PC-9 (cell line): ENCODE measurements around the gene IRAG1. TPM values are rescaled to one million over a fixed set of nuclear protein-coding genes. Genes with fewer than 3 reads are reported as not detected.
A peak's percentile ranks its signal among the peaks of the same experiment; 100 is the strongest.

Experiments used
- BruUV-seq: library from RNA; stranded (reverse); fragments of 400-500 nt; replicated peaks from 2 replicates; lab custom pipeline; 2021; lab: Mats Ljungman, UMichigan
- CTCF ChIA-PET: fragments of 300-600 bp; sonication (Branson Sonifier 250); formaldehyde crosslinking; loops from one replicate; lab custom pipeline; 2022; ENCODE audit warnings: antibody characterized with exemption; lab: Charles Lee
- POLR2A ChIA-PET: fragments of 300-600 bp; sonication (Branson Sonifier 250); formaldehyde crosslinking; loops from one replicate; lab custom pipeline; 2022; ENCODE audit warnings: antibody characterized with exemption; ENCODE audit not compliant: unreplicated experiment; lab: Charles Lee
- DNase-seq, 2 experiments: peaks; one replicate each; pipeline versions ENCODE4 v3.0.0 to v3.0.0-alpha.2; 2015 to 2022; ENCODE audit warnings: mixed read lengths in 1 of 2
- H2AFZ ChIP-seq: fragments of 200-600 bp; sonication (generic); 2 replicates; pipeline ENCODE4 v1.8.1; 2017; ENCODE audit warnings: antibody characterized with exemption
- H3F3A ChIP-seq: fragments of 200-600 bp; sonication (generic); 2 replicates; pipeline ENCODE4 v1.8.1; 2017; ENCODE audit warnings: antibody characterized with exemption, mild to moderate bottlenecking, low read depth; ENCODE audit not compliant: insufficient read depth
- H3K27ac ChIP-seq: fragments of 200-600 bp; sonication (generic); 2 replicates; pipeline ENCODE4 v1.6.1; 2016; ENCODE audit warnings: mixed run types
- H3K27me3 ChIP-seq: fragments of 200-600 bp; sonication (generic); 2 replicates; pipeline ENCODE4 v1.6.1; 2016; ENCODE audit warnings: low read depth, mixed run types; ENCODE audit not compliant: insufficient read depth
- H3K36me3 ChIP-seq: fragments of 200-600 bp; sonication (generic); 2 replicates; pipeline ENCODE4 v1.6.1; 2016; ENCODE audit warnings: low read depth, mixed run types
- H3K4me1 ChIP-seq: fragments of 200-600 bp; sonication (generic); replicated peaks from 2 replicates; pipeline ENCODE4 v1.6.1; 2016; ENCODE audit warnings: mixed run types; ENCODE audit not compliant: insufficient read depth
- H3K4me2 ChIP-seq: fragments of 200-600 bp; sonication (generic); 2 replicates; pipeline ENCODE4 v1.6.1; 2017; ENCODE audit warnings: mixed run types
- H3K4me3 ChIP-seq: fragments of 200-600 bp; sonication (generic); 2 replicates; pipeline ENCODE4 v1.6.1; 2016; ENCODE audit warnings: mixed run types
- H3K79me2 ChIP-seq: fragments of 200-600 bp; sonication (generic); 2 replicates; pipeline ENCODE4 v1.6.1; 2017; ENCODE audit warnings: low read depth, mixed run types
- H3K9me2 ChIP-seq: fragments of 200-600 bp; sonication (generic); 2 replicates; pipeline ENCODE4 v1.8.1; 2017; ENCODE audit warnings: mild to moderate bottlenecking; ENCODE audit not compliant: insufficient read depth
- H3K9me3 ChIP-seq: fragments of 200-600 bp; sonication (generic); 2 replicates; pipeline ENCODE4 v1.8.1; 2016; ENCODE audit warnings: low read depth; ENCODE audit not compliant: insufficient read depth
- H4K20me1 ChIP-seq: fragments of 200-600 bp; sonication (generic); 2 replicates; pipeline ENCODE4 v1.8.1; 2017; ENCODE audit not compliant: insufficient read depth
- EZH2 ChIP-seq: fragments of 200-600 bp; sonication (generic); IDR thresholded peaks from 2 replicates; pipeline ENCODE4 v1.8.0; 2017; ENCODE audit warnings: antibody characterized with exemption, low read depth
- intact Hi-C: fragments of 100-400 bp; cut with micrococcal nuclease; formaldehyde crosslinking; loops from one replicate; pipeline ENCODE4 v1.10.0; 2022; ENCODE audit not compliant: unreplicated experiment
- total RNA-seq: library from RNA; stranded (reverse); gene quantifications from 2 replicates; pipeline ENCODE4 v1.2.3, GENCODE V29; 2021
- TF ChIP-seq, protein P1 (sequence below): fragments of 200-600 bp; sonication (generic); conservative IDR thresholded peaks from 2 replicates; pipeline ENCODE4 v1.6.1; 2017; ENCODE audit warnings: mixed run types, antibody characterized with exemption, mild to moderate bottlenecking, moderate library complexity

IRAG1 gene
- total RNA-seq, 1 experiment from 2014 or later: 1.3 TPM

DNA sequence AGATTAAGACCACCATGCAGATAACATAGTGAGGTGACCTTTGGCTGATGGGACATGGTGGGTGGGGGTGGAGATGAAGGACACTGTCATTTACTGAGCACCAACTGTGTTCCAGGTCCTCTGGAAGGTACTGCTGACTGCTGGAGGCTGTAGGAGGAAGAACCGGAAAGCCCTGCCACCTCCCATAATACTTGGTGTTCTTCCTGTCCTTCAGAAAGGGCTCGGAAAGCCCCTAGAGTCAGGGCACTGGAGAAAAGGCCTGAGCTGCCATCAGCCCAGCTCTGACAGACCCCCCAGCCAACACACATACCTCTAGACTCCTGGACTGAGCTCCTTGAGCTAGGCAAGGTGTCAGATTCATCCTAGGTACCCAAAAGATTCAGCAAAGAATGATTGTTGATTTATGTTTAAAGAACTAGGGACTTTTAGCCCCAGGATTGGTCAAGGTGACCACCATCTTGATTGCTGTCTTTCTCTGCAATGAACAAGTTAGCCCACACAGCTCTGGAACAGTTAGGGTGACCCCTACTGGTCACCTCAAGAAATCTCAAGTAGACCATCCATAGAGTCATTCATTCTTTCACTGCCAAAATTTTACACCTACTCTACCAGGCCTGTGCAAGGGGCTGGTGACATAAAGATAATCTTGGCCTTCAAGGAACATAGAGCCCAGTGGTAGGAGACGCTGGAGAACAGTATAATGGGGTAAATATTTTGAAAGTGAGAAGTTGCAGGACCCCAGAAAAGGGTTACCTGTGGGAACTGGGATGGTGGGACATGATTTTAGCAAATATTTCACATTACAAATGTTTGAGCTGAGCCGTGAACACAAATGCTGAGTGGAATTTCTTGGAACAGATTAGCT is 39.4 kb downstream of the IRAG1 start:
- TF ChIP-seq EZH2: no peak
- TF ChIP-seq, protein P1, sequence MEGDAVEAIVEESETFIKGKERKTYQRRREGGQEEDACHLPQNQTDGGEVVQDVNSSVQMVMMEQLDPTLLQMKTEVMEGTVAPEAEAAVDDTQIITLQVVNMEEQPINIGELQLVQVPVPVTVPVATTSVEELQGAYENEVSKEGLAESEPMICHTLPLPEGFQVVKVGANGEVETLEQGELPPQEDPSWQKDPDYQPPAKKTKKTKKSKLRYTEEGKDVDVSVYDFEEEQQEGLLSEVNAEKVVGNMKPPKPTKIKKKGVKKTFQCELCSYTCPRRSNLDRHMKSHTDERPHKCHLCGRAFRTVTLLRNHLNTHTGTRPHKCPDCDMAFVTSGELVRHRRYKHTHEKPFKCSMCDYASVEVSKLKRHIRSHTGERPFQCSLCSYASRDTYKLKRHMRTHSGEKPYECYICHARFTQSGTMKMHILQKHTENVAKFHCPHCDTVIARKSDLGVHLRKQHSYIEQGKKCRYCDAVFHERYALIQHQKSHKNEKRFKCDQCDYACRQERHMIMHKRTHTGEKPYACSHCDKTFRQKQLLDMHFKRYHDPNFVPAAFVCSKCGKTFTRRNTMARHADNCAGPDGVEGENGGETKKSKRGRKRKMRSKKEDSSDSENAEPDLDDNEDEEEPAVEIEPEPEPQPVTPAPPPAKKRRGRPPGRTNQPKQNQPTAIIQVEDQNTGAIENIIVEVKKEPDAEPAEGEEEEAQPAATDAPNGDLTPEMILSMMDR: peak; percentile 67
- Histone ChIP-seq H3K36me3 (no peaks in the 10 kb centered on the region), H3K27me3 (no peaks in the 10 kb centered on the region), H3K4me1 (peaks cover 42% of the 10 kb centered on the region), H3F3A (peaks cover 10% of the 10 kb centered on the region; the same call in 1 of the 2 replicates), H3K4me3 (no peak overlapping the region), H3K79me2 (no peaks in the 10 kb centered on the region), H3K4me2 (peak overlapping the region; percentile 6; the same call in 1 of the 2 replicates), H3K9me2 (no peaks in the 10 kb centered on the region), H2AFZ (no peak overlapping the region), H3K27ac (peak overlapping the region; percentile 62; the same call in 1 of the 2 replicates), H4K20me1 (no peaks in the 10 kb centered on the region), H3K9me3 (no peaks in the 10 kb centered on the region)
- BruUV-seq: no TSS peak
- ChIA-PET CTCF (interaction anchor here (1.0 kb wide), 1 partner anchor 199 kb away, joined by 3 read pairs; the partner anchor contains the start of gene AMPD3), POLR2A (no interaction called here)
- intact Hi-C loops: loop anchor here (1.0 to 10.0 kb wide), 3 partner anchors 81 to 248 kb away; no protein-coding TSS in a partner anchor
- no peak for DNase-seq

DNA sequence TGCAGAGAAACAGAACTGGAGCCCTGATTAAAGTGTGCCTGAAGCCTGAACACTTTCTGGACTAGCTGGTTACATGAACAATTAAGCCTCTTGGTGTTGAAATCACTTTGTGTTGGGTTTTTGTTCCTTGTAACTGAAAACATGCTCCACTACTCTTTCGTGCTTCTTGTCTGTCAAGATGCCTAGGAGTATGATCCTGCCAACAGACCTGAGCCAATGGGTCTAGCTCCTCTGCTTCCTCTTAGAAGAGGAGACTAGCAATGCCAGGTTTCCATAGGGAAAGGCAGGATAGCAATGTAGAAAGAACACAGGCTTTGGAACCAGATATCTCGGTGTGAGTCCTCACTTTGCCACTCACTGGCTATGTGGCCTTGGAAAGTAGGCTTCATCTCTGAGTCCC is 40.3 kb downstream of the IRAG1 start:
- no peak overlapping the region for H2AFZ ChIP-seq
- no peak for DNase-seq
- no peak for TF ChIP-seq EZH2
- TF ChIP-seq, protein P1: no peak
- H3K36me3 ChIP-seq: no peaks in the 10 kb centered on the region
- no peaks in the 10 kb centered on the region for H3K9me2 ChIP-seq
- no TSS peak for BruUV-seq
- H3K9me3 ChIP-seq: no peaks in the 10 kb centered on the region
- no peaks in the 10 kb centered on the region for H3K27me3 ChIP-seq
- H3K79me2 ChIP-seq: no peaks in the 10 kb centered on the region
- ChIA-PET CTCF (no interaction called here), POLR2A (no interaction called here)
- H4K20me1 ChIP-seq: no peaks in the 10 kb centered on the region
- intact Hi-C loops: loop anchor here (10.0 kb wide), 1 partner anchor 128 kb away; no protein-coding TSS in a partner anchor
- H3F3A ChIP-seq: peaks cover 3% of the 10 kb centered on the region; the same call in 1 of the 2 replicates
- H3K4me2 ChIP-seq: no peak overlapping the region
- peaks cover 33% of the 10 kb centered on the region for H3K4me1 ChIP-seq
- no peak overlapping the region for H3K4me3 ChIP-seq
- no peak overlapping the region for H3K27ac ChIP-seq

DNA sequence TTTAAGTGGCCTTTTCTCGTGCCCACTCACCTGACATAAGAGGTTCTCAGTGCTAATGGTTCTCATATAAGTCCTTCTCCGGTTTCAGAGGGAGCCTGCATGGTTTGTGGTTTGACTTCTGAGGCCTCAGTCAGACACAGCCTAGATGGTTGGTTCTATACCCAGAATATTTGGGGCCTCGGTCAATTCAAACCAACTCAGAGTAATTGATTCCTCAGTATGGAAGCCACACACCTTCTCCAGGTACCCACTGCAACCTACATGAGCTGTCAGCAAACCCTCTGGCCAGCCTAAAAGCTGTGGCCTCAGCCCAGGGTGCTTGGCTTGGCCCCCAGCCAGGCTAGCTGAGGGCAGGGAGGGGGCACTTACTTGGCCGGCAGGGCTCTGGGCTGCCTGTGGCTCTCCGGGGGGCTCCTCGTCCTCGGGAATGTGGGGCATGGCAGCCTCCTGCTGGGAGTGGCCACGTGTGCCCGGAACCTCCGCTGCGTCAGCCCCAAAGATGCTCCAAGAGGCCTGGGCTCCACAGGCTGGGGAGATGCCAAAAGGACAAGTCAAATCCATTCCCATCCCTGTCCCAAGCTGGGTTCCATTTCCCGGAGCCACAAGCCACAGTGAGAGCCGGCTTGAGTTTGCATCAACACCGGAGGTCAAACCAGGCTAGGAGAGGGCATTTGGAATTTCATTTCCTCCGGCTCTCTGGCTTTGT is 41.7 kb downstream of the IRAG1 start:
- H3K36me3 ChIP-seq: no peaks in the 10 kb centered on the region
- H3K27ac ChIP-seq: no peak overlapping the region
- DNase-seq: no peak
- peaks cover 29% of the 10 kb centered on the region for H3K4me1 ChIP-seq
- no peaks in the 10 kb centered on the region for H3K79me2 ChIP-seq
- no peak overlapping the region for H2AFZ ChIP-seq
- H3K9me2 ChIP-seq: no peaks in the 10 kb centered on the region
- ChIA-PET CTCF (no interaction called here), POLR2A (interaction anchor here (0.7 kb wide), 1 partner anchor 1192 kb away, joined by 8 read pairs; no protein-coding TSS in a partner anchor)
- no peak overlapping the region for H3K4me3 ChIP-seq
- no peaks in the 10 kb centered on the region for H3K27me3 ChIP-seq
- no peaks in the 10 kb centered on the region for H3K9me3 ChIP-seq
- H4K20me1 ChIP-seq: no peaks in the 10 kb centered on the region
- intact Hi-C loops: loop anchor here (10.0 kb wide), 1 partner anchor 127 kb away; no protein-coding TSS in a partner anchor
- TF ChIP-seq, protein P1: no peak
- no peak for TF ChIP-seq EZH2
- no peak overlapping the region for H3K4me2 ChIP-seq
- no peaks in the 10 kb centered on the region for H3F3A ChIP-seq
- no TSS peak for BruUV-seq
